Stomach (tissue), 9 donors: ENCODE results near the gene C5. TPM values are rescaled to one million over a fixed set of nuclear protein-coding genes. Genes with fewer than 3 reads are reported as not detected.

Experiments used
- DNase-seq, 2 donors: peaks; one replicate each; pipeline versions ENCODE4 v3.0.0 to v3.0.0-alpha.2; 2013 to 2019
- H3K27ac ChIP-seq, 5 donors: fragments of 200-600 bp in 4 of 5; sonication (generic) in 4 of 5; one replicate each; pipeline ENCODE4 v1.5.1; 2013 to 2019; ENCODE audit warnings: mild to moderate bottlenecking in 1 of 5, moderate library complexity in 1 of 5
- H3K27me3 ChIP-seq, 3 donors: fragments of 200-600 bp; sonication (generic); one replicate each; pipeline ENCODE4 v1.5.1; 2017 to 2019; ENCODE audit warnings: mixed run types in 1 of 3
- H3K36me3 ChIP-seq, 4 donors: fragments of 200-600 bp; sonication (generic); 1 replicate in 3 of 4; 2 replicates in 1 of 4; pipeline ENCODE4 v1.5.1; 2016 to 2019
- H3K4me1 ChIP-seq, 4 donors: fragments of 200-600 bp; sonication (generic); one replicate each; pipeline ENCODE4 v1.5.1; 2016 to 2019
- H3K4me3 ChIP-seq, 4 donors: fragments of 200-600 bp; sonication (generic) in 3 of 4; one replicate each; pipeline ENCODE4 v1.5.1; 2016 to 2019; ENCODE audit warnings: mild to moderate bottlenecking in 1 of 4
- H3K9me3 ChIP-seq, 4 donors: fragments of 200-600 bp; sonication (generic); one replicate each; pipeline ENCODE4 v1.5.1; 2016 to 2019
- CTCF ChIP-seq, 7 experiments: fragments of 450-650 bp in 4 of 7; fragments of 200-600 bp in 3 of 7; sonication (generic) in 3 of 7; IDR thresholded peaks; one replicate each; pipeline ENCODE4 v1.5.1; 2016 to 2019; ENCODE audit warnings: antibody characterized with exemption in 7 of 7, control low read depth in 2 of 7, mild to moderate bottlenecking in 1 of 7
- EP300 ChIP-seq: sonication (generic); formaldehyde crosslinking; IDR thresholded peaks from one replicate; pipeline ENCODE4 v1.6.1; 2017; ENCODE audit warnings: antibody characterized with exemption
- POLR2A ChIP-seq, 4 donors: fragments of 450-650 bp; IDR thresholded peaks; one replicate each; pipeline ENCODE4 v1.6.1; 2016; ENCODE audit warnings: antibody characterized with exemption in 4 of 4, control low read depth in 2 of 4, mild to moderate bottlenecking in 1 of 4, moderate library complexity in 1 of 4
- POLR2AphosphoS5 ChIP-seq, 3 donors: sonication (generic); formaldehyde crosslinking; IDR thresholded peaks; one replicate each; pipeline ENCODE4 v1.6.1; 2016; ENCODE audit warnings: antibody characterized with exemption in 3 of 3
- WGBS, 5 donors: extraction: QIAGEN DNeasy Blood & Tissue Kit in 3 of 5; methylation state at CpG; one replicate each; pipeline versions ENCODE4 v1.1.5 to v1.1.7; 2013 to 2018; 5-methylcytosine and 5-hydroxymethylcytosine counted together
- intact Hi-C: fragments of 100-400 bp; cut with DNase I; formaldehyde crosslinking; loops from one replicate; pipeline ENCODE4 v1.15.1; 2023; ENCODE audit warnings: low total_unique reads
- polyA plus RNA-seq, 3 donors: library from polyadenylated mRNA; stranded (reverse); fragments of 200-250 nt; gene quantifications; one replicate each; pipeline ENCODE4 v1.2.3, GENCODE V29; 2013
- total RNA-seq, 5 donors: library from RNA; depleted of rRNA; stranded (reverse); fragments of >200 nt; gene quantifications; one replicate each; pipeline versions ENCODE4 v1.1.0 to v1.2.3, GENCODE V29; 2014 to 2016
- donor health status: healthy with polysubstance abuse.
- donor health status: Bipolar disorder and iron deficiency.
- donor health status: healthy.

Gene C5
- total and polyA plus RNA-seq, 8 donors: 4.0 to 13.4 (median 6.2) TPM

- WGBS, 5 donors: 87 to 94% (median 92%) methylated on average over 8 of the region's 8 CpGs
- TF ChIP-seq EP300: no peak
- TF ChIP-seq POLR2AphosphoS5 (IDR thresholded peaks at IDR 0.05): no peak
- TF ChIP-seq POLR2A (IDR thresholded peaks at IDR 0.05): no peak
- no peak for TF ChIP-seq CTCF (IDR thresholded peaks at IDR 0.05)
- Histone ChIP-seq H3K4me3 (no peak overlapping the region), H3K27ac (peak overlapping the region in 4 of 5 donors; percentile 36 to 93 (median 66)), H3K27me3 (no peaks in the 10 kb centered on the region), H3K9me3 (no peaks in the 10 kb centered on the region), H3K4me1 (peaks cover 4 to 78% (median 42%) of the 10 kb centered on the region in 4 donors), H3K36me3 (peaks cover 0 to 23% (median 16%) of the 10 kb centered on the region in 4 donors)
- no peak for DNase-seq
- intact Hi-C loops: no loop called here
These were observed 132.8 kb downstream of the C5 start for GRCh38 chr9:120916991-120917880.

- WGBS, 5 donors: 33 to 61% (median 47%) methylated on average over 3 of the region's 3 CpGs
- no peak overlapping the region for H3K4me3 ChIP-seq
- intact Hi-C loops: no loop called here
- no peaks in the 10 kb centered on the region for H3K27me3 ChIP-seq
- DNase-seq: peak in 1 of 2 donors; percentile 57
- peak overlapping the region in 4 of 5 donors; percentile 36 to 93 (median 66) for H3K27ac ChIP-seq
- peaks cover 4 to 71% (median 39%) of the 10 kb centered on the region in 4 donors for H3K4me1 ChIP-seq
- TF ChIP-seq POLR2A (IDR thresholded peaks at IDR 0.05) (no peak), CTCF (IDR thresholded peaks at IDR 0.05) (no peak), POLR2AphosphoS5 (IDR thresholded peaks at IDR 0.05) (peak; percentile 81 to 90 (median 82)), EP300 (peak; percentile 87)
- H3K9me3 ChIP-seq: no peaks in the 10 kb centered on the region
- peaks cover 0 to 28% (median 21%) of the 10 kb centered on the region in 4 donors for H3K36me3 ChIP-seq
These were observed 133.5 kb downstream of the C5 start for GRCh38 chr9:120916588-120916987.

- no peak overlapping the region for H3K4me3 ChIP-seq
- peak in 1 of 2 donors; percentile 45 for DNase-seq
- H3K27me3 ChIP-seq: no peaks in the 10 kb centered on the region
- TF ChIP-seq POLR2A (IDR thresholded peaks at IDR 0.05) (no peak), EP300 (no peak), POLR2AphosphoS5 (IDR thresholded peaks at IDR 0.05) (no peak), CTCF (IDR thresholded peaks at IDR 0.05) (no peak)
- peaks cover 0 to 34% (median 26%) of the 10 kb centered on the region in 4 donors for H3K36me3 ChIP-seq
- H3K4me1 ChIP-seq: peaks cover 4 to 65% (median 37%) of the 10 kb centered on the region in 4 donors
- WGBS, 5 donors: 69 to 81% (median 77%) methylated on average over 5 of the region's 5 CpGs
- H3K27ac ChIP-seq: peak overlapping the region in 4 of 5 donors; percentile 36 to 93 (median 66)
- intact Hi-C loops: no loop called here
- H3K9me3 ChIP-seq: no peaks in the 10 kb centered on the region
These were observed 134.1 kb downstream of the C5 start for GRCh38 chr9:120915854-120916470.

GRCh38 chr9:120914953-120915352, 135.1 kb downstream of the C5 start:
- TF ChIP-seq POLR2A (IDR thresholded peaks at IDR 0.05) (no peak), POLR2AphosphoS5 (IDR thresholded peaks at IDR 0.05) (no peak), CTCF (IDR thresholded peaks at IDR 0.05) (no peak), EP300 (no peak)
- Histone ChIP-seq H3K9me3 (no peaks in the 10 kb centered on the region), H3K27me3 (no peaks in the 10 kb centered on the region), H3K4me1 (peaks cover 4 to 55% (median 35%) of the 10 kb centered on the region in 4 donors), H3K4me3 (no peak overlapping the region), H3K27ac (peak overlapping the region in 3 of 5 donors; percentile 48 to 93 (median 48)), H3K36me3 (peaks cover 0 to 44% (median 32%) of the 10 kb centered on the region in 4 donors)
- intact Hi-C loops: no loop called here
- 89 to 95% (median 93%) methylated on average over 6 of the region's 6 CpGs for WGBS, 5 donors
- DNase-seq: no peak
